Stimulated activated naive CD4-positive, alpha-beta T cell treated with Interleukin-2 at 50 U/mL for 16 hours (primary cell): ENCODE results near the gene RNASE9.
"Not testable (repeated sequence)": the region's sequence is repeated elsewhere in the genome, so short reads cannot be mapped to it uniquely, and the experiment has no call there.

Experiments used
- DNase-seq: peaks from one replicate; lab custom pipeline; 2025; lab: John Stamatoyannopoulos, UW

RNASE9 gene

DNA sequence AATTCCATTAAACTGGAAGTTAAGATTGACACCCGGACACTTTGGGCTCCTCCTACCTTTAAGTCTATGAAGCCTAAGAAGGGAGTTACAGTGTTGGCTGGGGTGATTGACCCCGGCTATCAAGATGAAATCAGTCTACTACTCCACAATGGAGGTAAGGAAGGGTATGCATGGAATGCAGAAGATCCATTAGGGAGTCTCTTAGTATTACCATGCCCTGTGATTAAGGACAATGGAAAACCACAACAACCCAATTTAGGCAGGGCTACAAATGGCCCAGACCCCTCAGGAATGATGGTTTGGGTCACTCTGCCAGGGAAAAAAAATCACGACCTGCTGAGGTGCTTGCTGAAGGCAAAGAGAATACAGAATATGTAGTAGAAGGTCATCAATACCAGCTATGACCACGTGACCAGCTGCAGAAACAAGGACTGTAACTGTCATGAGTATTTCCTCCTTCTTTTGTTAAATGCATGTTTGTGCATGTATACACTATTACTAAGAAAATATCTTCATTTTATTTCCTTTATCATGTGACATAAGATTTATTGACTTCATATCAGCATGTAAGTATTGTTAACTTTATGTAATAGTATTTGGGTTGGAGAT is 11.6 kb upstream of the RNASE9 start:
- not testable (repeated sequence) for DNase-seq

DNA sequence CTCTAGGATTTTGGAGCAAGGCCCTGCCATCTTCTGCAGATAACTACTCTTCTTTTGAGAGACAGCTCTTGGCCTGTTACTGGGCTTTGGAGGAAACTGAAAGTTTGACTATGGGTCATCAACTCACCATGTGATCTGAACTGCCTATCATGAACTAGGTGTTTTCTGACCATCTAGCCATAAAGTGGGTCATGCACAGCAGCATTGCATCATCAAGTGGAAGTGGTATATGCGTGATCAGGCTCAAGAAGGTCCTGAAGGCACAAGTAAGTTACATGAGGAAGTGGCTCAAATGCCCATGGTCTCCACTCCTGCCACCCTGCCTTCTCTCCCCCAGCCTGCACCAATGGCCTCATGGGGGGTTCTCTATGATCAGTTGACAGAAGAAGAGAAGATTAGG is 9.9 kb upstream of the RNASE9 start:
- not testable (repeated sequence) for DNase-seq

DNA sequence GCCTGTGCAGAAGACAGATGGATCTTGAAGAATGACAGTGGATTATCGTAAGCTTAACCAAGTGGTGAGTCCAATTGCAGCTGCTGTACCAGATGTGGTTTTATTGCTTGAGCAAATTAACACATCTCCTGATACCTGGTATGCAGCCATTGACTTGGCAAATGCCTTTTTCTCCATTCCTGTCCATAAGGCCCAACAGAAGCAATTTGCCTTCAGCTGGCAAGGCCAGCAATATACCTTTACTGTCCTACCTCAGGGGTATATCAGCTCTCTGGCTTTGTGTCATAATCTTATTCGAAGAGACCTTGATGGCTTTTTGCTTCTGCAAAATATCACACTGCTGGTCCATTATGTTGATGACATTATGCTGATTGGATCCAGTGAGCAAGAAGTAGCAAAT is 9.0 kb upstream of the RNASE9 start:
- DNase-seq: not testable (repeated sequence)

DNA sequence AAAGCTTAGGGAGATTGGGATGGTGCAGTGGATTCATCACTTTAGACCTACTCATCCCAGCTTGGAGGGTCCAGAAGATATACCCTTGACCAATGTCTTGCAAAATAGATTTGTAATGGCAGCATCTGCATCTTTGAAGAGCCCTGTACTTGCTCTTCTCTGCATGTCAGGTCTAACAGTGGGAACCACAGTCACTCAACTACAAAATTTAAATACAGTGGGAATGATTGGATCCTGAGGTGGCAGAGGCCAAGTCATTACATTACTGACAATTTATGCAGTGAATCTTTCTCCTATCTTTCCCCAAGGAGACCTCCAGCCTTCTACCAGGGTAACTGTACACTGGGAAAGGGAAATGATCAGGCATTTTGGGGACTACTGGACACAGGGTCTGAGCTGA is 8.2 kb upstream of the RNASE9 start:
- DNase-seq: no peak

DNA sequence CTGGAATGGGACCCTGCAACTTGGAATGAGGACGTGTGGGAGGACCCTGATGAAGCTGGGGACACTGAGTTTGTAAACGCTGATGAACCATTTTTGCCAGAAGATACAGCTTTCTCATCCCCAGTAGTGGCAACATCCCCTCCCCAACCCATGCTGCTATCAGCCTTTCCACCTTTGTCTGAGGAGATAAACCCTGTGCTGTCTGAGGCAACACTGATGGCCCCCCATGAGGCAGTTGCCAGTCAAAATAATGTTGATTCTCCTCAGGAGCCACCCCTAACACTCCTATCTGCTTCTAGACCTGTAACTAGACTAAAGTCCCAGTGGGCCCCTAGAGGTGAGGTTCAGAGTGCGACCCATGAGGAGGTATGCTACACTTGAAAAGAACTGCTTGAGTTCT is 7.5 kb upstream of the RNASE9 start:
- DNase-seq: no peak

DNA sequence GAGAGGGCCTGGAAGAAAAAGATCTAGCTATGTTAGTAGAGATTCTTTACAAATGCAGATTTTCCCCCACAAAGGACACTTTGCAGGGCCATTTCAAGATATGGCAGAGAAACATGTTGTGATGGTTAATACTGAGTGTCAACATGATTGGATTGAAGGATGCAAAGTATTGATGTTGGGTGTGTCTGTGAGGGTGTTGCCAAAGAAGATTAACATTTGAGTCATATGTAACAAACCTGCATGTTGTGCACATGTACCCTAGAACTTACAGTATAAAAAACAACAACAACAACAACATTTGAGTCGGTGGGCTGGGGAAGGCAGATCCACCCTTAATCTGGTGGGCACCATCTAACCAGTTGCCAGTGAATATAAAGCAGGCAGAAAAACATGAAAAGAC is 6.4 kb upstream of the RNASE9 start:
- not testable (repeated sequence) for DNase-seq

DNA sequence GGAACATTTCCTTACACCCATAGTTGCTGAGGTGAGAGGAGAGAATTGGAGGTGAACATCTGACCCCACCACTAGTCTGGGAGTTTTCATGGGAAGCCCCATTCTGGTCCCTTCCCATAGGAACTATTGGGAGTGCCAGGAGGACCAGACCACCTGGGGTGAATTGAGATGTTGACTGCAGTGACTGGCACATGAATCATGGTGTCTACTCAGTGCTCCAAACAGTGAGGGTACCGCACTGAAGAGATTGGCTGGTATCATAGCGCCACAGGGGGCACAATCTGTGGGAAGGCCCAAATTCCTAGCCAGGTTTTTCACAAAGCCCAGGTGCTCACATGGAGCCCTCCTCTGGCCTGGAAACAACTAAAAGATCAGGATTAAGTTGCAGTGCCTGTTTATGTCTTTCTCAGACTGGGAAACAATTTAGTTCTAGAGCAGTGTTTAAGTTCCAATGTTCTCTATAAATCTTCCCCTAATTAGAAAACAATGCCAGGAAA is 3.7 kb upstream of the RNASE9 start:
- DNase-seq: no peak

DNA sequence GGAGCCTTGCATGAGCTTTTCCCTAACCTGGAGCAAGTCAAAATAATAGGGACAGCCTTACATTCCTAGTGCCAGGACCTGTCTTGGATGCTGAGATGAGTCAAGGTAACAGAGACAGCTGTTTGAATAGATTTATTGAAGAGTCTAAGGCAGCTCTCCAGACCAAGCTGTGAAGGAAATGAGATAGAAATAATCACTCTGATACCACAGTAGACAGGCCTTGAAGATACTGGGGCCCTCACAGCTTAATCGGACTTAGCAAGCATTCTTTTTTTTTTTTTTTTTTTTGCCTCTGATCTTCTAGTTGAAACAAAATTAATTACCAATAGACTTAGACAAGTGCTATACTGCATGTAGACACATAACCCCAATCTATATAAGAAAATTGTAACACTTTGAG is 3.1 kb upstream of the RNASE9 start:
- DNase-seq: no peak

DNA sequence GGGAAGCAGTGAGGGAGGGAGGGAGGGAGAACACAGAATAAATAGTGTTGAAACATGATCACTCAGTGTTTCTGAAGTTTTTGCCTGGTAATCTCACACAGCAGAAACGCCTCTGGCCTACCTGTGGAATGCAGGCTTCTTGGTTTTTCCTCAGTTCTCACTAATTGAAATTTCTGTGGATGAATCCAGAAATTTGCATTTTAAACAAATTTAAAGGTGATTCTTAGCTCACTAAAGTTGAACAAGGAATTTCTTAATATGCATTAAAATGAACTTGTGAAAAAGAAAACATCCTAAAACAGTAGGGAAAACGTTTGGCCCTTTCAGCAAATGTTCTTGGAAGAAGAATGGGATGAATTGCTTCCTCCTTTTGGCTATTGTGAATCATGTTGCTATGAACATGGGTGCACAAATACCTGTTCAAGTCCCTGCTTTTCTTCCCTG is 1.4 kb downstream of the RNASE9 start:
- DNase-seq: no peak

DNA sequence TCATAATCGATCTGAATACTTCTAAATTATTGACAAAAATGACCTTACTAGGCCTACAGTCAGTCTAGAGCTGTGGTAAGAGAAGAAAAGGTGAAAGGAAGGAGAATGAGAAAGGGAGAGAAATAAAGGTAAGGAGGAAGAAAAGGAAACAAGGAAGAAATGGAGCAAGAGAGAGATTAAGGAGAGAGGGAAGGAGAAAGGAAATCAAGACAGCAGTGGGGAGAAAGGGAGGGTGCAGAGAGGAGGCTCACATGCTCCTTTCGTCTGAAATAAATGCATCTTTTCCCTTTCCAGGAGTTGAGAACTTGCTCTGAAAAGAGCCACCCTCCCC is 3.7 kb downstream of the RNASE9 start:
- no peak for DNase-seq

DNA sequence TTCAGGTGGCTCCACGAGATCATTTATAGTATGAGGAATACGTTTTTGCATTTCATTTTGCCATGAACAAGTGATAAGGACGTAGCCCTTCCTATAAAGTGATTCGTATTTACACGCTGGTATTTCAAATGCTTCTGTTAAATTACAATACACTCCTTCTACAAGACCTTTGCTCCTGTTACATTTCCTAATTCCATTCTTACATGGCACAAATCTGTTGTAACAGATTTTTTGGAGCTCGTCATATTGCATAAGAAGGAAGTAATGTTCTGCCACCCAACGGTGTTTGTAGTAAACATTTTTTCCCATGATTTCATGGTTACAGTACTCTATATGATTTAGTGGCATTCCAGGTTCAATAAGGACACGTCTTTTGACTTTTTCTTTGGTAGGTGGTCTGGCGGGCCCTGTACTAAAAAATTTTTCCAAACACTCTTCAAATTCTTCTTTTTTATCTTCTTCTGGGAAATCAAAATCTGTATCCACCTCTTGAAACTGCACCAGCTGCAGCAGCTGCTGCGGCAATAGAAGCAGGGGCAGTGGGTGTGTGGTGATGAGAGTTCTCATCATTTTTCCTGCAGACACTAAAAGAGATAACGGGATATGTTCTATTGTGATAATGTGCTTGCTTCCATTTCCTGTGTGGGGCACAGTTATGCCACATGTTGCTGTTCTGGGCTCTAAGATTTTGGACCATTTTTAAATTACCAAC is 4.2 kb downstream of the RNASE9 start:
- no peak for DNase-seq

DNA sequence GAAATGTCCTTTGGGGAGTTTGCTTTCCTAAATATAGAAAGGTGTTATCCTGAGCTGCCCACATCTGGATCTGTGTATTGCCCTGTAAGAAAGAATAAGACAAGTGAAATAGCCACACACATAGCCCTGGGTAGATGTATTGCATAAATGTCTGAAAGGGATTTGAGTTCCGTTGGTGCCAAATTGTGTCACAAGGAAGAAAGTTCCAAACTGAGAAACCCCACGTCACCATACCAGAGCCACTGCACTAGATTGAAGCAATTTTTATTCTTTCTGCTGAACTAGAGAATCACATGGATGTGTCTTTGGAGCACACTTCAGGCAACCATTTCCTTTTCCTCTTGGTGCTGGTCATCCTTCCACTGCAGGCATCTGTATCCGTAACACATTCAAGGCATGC is 5.0 kb downstream of the RNASE9 start:
- no peak for DNase-seq

DNA sequence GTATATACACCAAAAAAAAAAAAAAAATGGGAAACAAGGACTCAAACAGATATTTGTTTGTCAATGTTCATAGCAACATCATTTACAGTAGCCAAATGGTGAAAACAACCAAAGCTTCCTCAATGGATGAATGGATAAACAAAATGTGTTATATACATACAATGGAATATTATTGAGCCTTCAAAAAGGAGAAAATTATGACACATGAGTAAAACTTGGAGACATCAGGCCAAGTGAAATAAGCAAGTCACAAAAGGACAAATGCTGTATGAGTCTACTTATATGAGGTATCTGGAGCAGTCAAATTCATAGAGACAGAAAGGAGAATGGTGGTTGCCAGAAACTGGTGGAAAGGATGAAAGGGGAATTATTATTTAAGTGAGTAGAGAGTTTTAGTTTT is 7.8 kb downstream of the RNASE9 start:
- no peak for DNase-seq

DNA sequence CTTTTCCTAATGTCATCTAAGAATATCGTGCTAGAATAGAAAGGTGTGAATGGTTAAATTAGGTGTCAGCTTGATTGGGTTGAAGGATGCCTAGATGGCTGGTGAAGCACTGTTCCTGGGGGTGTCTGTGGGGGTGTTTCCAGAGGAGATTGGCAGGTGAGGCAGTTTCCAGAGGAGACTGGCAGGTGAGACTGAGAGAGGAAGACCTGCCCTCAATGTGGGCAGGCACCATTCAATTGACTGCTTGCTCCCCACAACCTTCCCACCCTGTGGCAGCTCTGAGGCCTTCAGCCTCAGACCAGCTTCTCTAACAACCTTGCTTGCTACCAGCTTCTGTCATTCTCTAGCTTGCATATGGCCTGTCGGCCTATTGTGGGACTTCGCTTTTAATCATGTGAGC is 9.2 kb downstream of the RNASE9 start:
- no peak for DNase-seq

DNA sequence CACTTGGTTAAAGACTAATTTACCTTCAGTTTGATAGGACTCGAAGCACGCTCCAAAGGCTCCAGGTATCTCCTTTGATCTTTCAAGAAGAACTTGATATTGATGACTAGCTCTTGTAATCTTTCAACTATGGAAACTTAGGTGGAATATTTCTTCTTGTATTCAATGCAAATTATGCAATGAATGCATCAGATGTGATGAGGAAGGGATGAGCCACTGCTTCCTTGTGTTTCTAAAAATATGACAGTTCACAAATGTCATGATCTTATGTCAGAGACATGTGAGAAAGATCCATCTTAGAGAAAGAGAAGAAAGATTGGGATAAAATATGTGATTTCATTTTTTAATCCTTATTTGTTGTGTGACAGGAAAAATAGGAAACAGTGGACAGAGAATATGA is 9.9 kb downstream of the RNASE9 start:
- no peak for DNase-seq

DNA sequence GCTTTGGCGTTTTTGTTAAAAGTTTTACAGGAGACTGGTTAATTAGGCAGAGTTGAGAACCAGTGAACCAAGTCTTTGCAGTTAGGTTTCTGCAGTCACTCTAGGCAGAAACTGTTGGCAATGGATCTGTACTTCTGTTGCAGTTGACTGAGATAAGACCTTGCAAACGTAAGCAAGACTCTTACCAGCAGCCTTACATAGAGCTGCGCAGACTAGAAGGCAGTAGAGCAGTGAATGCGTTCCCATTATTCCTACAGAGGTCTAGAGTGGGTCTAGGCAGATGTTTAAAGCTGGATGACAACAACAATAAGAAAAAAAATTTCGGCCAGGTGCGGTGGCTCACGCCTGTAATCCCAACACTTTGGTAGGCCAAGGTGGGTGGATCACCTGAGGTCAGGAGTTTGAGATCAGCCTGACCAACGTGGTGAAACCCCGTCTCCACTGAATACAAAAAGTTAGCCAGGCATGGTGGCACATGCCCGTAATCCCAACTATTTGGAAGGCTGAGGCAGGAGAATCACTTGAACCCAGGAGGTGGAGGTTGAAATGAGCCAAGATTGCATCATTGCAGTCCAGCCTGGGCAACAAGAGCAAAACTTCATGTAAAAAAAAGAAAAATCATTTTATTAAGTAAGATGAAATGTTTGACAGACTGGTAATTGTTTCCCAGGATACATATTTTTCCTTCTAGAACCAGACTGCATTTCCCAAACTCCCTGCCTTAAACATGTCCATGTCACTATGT is 12.3 kb downstream of the RNASE9 start:
- DNase-seq: no peak

DNA sequence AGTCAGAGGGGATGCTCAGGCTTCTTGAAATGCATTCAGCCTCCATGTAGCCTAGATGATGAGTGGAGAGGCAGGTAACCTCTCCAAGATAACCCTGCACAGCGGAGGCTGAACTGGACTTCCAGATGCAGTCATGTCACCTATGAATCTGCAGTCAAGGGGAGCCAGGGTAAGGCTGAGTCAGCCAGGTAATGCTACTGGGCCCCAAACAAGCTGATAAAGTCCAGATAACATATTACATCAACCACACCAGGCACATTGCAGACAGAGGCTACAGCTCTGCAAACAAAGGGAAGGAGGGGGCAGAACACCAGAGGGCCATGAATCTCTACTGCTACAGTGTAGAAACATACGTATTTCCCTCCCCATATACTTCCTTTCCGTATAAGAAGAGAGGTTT is 14.0 kb downstream of the RNASE9 start:
- no peak for DNase-seq

DNA sequence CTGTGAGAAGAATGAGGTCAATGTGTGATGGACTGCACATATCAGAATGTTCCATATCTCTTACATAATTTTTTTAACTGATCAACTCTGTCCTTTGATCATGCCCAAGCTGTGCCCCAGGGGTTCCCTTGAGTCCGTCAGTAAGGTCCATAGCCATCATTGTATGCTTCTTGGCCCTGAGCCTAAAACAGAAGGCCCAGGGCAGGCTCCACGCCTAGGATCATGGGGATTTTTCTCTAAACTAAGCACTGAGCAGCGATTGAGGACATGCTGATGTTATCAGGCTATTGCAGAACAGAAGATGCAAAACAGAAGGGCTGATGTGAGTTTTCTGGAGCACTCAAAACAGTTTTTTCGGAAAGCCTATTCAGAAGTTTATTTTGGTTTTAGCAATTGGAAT is 20.9 kb downstream of the RNASE9 start:
- no peak for DNase-seq

DNA sequence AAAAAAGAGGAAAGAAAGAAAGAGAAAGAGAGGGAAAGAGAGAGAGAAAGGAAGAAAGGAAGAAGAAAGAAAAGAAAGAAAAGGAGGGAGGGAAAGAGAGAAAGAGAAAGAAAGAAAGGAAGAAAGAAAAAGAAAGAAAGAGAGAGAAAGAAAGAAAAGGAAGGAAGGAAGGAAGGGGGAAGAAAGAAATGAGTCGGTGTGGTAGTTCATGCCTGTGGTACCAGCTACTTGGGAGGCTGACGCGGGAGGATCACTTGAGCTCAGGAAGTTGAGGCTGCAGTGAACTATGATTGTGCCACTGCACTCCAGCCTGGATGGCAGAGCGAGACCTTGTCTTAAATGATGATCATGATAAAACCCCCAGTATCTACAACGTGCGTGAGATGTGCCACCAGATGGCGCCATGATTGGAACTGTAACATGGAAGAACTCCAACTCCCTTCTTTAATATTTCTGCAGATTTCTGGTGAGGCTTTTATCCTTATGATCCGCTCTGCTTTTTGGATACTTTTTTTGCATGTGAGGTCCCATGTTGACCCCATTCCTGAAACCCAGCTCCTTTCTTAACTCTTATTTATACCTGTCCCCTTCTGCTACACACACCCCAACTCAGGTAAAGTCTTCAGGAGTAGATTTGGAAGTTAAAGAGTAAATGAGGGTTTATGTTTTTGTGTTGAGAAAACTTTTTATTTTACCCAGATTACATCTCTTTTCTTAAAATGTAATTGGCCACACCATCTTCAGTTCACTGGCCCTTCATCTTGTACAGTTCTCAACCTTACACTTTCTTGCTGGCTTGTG is 29.9 kb downstream of the RNASE9 start:
- peak; percentile 62 for DNase-seq

DNA sequence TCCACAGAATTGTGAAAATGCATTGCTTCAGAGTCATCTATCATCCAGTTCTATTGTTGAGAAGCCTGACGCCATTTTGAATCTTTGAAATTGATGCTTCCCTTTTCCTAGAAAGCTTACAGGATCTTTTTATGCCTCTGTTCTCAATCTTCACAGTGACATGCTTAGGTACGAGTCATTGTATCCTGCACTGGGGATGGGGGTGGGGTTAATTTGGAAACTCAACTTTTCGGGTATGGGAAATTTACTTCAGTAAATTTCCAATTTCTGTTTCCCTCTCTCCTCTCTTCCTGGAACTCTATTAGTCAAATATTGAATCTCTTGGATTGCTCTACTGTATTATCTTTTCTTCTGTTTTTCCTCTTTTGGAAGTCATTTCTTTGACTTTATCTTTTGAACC is 31.0 kb downstream of the RNASE9 start:
- no peak for DNase-seq

DNA sequence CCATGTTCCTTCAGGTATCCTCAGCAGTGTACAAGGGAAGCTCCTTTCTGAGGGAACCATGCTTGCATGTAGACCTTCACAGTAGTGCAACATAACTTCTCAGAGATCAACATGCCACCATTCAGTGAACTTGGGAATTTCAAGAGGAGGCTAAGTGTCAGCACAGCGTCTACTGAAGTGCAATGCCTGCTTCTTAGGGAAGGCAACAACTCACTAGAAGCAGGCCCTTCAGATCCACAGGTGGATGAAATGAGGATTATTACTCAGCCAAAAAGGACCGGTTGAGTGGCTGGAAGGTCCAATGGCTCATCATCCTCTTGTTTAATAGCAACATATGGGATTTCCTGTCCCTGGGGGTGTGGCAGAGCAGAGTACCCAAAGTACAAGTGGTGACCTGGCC is 36.8 kb downstream of the RNASE9 start:
- DNase-seq: no peak

DNA sequence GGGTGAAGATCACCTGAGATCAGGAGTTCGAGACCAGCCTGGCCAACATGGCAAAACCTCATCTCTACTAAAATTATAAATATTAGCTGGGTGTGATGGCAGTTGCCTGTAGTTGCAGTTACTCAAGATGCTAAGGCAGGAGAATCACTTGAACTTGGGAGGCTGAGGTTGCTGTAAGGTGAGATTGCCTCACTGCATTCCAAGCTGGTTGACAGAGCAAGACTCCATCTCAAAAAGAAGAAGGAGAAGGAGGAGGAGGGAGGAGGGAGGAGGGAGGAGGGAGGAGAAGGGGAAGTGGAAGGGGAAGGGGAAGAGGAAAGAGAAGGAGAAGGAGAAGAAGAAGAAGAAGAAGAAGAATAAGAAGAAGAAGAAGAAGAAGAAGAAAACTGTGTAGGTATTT is 38.5 kb downstream of the RNASE9 start:
- DNase-seq: no peak

DNA sequence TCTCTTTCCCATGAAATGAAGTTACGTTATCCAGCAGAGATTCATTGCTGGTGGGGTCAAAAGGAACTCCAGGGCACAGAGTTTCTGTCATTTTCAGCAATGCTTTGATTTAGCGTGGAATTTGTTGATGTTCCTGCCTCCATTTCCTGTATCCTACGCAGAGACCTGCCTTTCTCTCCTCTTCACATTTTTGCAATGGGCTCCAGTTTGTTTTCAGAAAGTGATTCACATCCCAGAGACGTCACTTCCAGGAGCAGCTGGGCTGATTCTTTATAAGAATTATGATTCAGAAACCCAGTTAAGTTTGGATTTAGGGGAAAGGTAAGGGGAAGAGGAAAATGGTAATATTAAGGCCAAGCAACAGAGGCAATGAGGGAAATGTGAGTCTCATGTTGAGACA is 43.9 kb downstream of the RNASE9 start:
- no peak for DNase-seq
